Mucosa of stomach (tissue), 1 donor: Measurements from ENCODE around the gene YPEL3.

Experiments
- H3K27me3 ChIP-seq: one replicate; pipeline ENCODE4 v1.7.0; 2013; ENCODE audit warnings: mild to moderate bottlenecking, low read length; ENCODE audit not compliant: control insufficient read depth, insufficient read depth
- H3K36me3 ChIP-seq: one replicate; pipeline ENCODE4 v1.7.0; 2013; ENCODE audit warnings: low read length; ENCODE audit not compliant: control insufficient read depth, insufficient read depth
- H3K4me1 ChIP-seq: one replicate; pipeline ENCODE4 v1.7.0; 2013; ENCODE audit warnings: mild to moderate bottlenecking, low read length; ENCODE audit not compliant: control insufficient read depth, insufficient read depth
- H3K4me3 ChIP-seq: one replicate; pipeline ENCODE4 v1.7.0; 2013; ENCODE audit warnings: low read length
- H3K9ac ChIP-seq: one replicate; pipeline ENCODE4 v1.7.0; 2013; ENCODE audit warnings: mild to moderate bottlenecking, low read length, moderate library complexity
- H3K9me3 ChIP-seq: one replicate; pipeline ENCODE4 v1.7.0; 2013; ENCODE audit warnings: mild to moderate bottlenecking, low read length, moderate library complexity; ENCODE audit not compliant: control insufficient read depth
- donor health status: Pancreatic carcinoma.

The YPEL3 gene

DNA sequence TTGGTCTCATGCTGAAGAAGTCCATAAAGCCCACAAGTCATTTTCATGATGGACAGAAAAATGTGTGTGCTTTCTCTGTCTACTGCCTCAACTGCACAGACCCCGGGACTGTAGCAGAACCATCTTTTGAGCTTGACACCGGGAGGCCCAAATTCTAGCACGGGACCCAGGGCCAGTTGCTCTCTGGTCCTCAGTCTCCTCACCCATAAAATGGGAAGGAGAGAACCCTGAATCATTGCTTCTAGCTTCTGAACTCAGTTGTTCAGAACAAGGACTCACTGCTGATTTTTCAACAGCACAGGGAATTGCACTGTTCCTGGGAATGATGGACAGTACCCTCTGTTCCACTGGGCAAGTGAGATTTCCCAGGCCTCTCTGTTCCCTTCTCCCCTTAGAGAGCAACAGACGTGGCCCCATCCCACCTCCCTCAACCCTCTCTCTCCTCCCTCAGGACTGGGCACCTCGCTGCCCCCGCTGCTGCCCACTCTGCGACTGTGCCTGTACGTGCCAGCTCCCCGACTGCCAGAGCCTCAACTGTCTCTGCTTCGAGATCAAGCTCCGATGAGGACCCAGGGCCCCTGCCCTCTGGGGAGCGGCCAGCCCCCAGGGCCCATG, 32.6 kb downstream of the YPEL3 start:
- H3K36me3 ChIP-seq: peaks cover 9% of the 10 kb centered on the region
- H3K27me3 ChIP-seq: no peaks in the 10 kb centered on the region
- H3K9me3 ChIP-seq: no peaks in the 10 kb centered on the region
- peak overlapping the region; percentile 88 for H3K9ac ChIP-seq
- peaks cover 30% of the 10 kb centered on the region for H3K4me1 ChIP-seq
- no peak overlapping the region for H3K4me3 ChIP-seq

DNA sequence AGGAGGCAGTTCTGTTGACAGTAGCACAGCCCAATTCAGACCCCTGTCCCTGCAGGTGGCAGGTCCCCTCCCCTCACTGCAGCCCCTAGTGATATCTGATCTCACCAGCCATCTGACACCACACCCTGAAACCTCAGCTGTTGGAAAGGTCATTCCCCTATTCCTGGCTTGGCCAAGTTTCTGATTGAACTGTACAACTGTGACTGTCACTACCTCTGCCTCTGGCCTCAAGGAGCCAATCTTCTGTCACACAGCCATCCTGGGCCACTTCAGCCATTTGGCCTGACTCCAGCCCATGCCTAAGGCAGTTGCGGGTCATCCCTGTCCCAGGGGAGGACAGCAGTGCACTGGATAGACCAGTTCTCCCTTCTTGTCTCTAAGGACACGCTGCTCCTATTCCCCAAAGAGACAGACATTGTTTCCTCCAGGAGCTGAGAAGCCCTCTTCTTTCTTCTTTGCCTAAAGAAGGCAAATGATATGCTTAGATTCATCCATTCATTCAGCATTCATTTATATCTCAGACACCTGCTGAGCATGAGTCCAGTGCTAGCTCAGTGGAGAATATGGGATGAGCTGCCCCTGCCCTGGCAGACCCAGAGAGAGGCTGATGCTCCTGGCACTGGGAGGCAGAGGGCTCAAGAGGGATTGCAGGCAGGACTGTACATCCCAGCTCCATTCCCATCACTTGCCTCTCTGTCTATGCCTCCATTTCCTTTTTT, 35.0 kb downstream of the YPEL3 start:
- Histone ChIP-seq H3K9me3 (no peaks in the 10 kb centered on the region), H3K27me3 (no peaks in the 10 kb centered on the region), H3K9ac (no peak overlapping the region), H3K36me3 (no peaks in the 10 kb centered on the region), H3K4me3 (no peak overlapping the region), H3K4me1 (peaks cover 17% of the 10 kb centered on the region)

DNA sequence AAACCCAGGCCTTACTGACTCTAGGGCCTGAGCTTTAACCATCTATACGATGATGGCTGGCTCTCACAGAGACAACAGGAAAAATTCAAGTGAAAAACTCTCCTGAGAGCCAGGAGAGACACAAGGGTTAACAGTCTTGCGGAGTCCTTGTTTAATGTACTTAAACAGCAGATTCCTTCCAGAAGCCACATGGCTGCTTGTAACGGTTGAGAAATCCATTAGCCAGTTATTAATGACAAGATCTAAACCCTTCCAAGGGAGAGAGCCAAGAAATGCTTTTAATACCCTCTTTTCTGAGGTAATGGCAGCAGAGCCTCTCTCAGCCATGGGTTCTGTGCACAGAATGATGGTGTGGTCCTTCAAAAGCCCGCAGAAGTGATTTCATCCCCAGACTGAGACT, 35.7 kb downstream of the YPEL3 start:
- Histone ChIP-seq H3K4me3 (no peak overlapping the region), H3K9me3 (no peaks in the 10 kb centered on the region), H3K9ac (no peak overlapping the region), H3K36me3 (no peaks in the 10 kb centered on the region), H3K27me3 (no peaks in the 10 kb centered on the region), H3K4me1 (peaks cover 22% of the 10 kb centered on the region)

DNA sequence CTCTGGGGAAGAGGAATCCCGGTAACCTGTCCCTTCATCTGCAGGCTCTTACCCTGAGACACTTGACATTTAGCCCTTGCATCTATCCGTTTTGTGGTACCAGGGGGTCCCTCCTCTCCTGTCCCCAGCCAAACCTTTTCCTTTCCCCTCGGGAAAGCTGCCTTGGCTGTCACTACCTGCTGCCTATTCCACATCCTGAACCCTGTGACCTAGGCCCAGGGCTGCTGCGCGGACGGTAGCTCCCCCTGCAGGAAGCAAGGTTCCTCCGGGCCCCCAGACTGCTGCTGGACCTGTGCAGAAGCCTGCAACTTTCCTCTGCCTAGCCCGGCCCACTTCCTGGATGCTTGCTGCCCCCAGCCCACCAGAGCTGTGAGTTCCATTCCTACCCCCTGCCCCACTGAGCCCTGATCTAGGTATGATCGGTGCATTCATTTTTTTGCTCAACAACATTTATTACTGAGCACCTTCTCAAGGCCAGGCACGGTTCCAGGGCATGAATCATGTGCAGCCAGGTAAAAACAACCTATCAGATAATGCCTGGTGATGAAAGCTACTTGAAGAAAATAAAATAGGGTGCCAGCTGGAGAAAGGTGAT, 41.0 kb downstream of the YPEL3 start:
- Histone ChIP-seq H3K4me1 (peaks cover 20% of the 10 kb centered on the region), H3K36me3 (no peaks in the 10 kb centered on the region), H3K9ac (no peak overlapping the region), H3K4me3 (no peak overlapping the region), H3K27me3 (no peaks in the 10 kb centered on the region), H3K9me3 (no peaks in the 10 kb centered on the region)

DNA sequence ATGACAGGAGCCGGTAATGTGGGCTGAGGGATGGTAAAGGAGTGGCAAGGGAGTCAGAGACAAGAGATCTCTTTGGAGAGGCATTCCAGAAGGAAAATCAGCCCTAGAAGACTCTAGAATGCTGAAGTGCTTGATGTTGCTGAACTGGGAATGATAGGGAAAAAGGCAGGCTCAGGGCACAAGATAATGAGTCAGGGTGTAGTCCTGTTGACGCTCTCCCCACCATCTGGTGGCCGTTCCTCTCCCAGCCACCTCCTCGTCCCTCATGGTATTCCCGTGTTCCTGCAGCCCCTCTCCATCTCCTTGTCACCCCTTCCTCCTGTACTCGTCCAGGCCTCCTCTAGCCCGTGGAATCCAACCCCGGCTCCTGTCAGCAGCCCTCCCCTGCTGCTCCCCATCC, 41.6 kb downstream of the YPEL3 start:
- H3K4me1 ChIP-seq: peaks cover 20% of the 10 kb centered on the region
- H3K27me3 ChIP-seq: no peaks in the 10 kb centered on the region
- no peaks in the 10 kb centered on the region for H3K36me3 ChIP-seq
- no peak overlapping the region for H3K4me3 ChIP-seq
- H3K9me3 ChIP-seq: no peaks in the 10 kb centered on the region
- H3K9ac ChIP-seq: no peak overlapping the region

DNA sequence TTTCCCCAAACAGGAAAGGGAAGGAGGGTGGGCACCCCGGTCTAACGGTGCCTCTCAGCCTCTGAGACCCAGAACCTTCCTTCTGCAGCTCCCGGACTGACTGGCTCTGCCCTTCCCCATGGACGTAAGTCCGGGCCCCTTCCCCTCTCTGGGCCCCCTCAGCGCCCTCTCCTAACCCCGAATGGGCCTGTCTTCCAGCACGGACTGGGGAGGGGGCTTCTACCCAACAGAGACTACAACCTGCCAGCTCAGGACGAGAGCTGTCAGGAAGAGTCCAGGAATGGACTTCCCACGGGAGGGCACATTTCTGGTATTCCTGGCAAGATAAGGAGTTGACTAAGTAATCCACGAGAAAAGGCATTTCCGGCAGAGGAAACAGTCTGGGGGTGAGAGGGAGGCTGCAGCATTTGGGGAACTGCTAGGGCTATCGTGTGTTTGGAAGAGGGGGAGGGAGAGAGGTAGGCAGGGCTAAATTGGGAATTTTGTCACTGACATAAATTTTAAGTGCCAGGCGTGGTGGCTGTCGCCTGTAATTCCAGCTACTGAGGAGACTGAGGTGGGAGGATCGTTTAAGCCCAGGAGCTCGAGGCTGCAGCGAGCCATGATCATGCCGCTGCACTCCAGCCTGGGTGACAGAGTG, 42.5 kb downstream of the YPEL3 start:
- Histone ChIP-seq H3K27me3 (no peaks in the 10 kb centered on the region), H3K4me1 (peaks cover 20% of the 10 kb centered on the region), H3K4me3 (peak overlapping the region; percentile 77), H3K9me3 (no peaks in the 10 kb centered on the region), H3K9ac (peak overlapping the region; percentile 65), H3K36me3 (no peaks in the 10 kb centered on the region)

DNA sequence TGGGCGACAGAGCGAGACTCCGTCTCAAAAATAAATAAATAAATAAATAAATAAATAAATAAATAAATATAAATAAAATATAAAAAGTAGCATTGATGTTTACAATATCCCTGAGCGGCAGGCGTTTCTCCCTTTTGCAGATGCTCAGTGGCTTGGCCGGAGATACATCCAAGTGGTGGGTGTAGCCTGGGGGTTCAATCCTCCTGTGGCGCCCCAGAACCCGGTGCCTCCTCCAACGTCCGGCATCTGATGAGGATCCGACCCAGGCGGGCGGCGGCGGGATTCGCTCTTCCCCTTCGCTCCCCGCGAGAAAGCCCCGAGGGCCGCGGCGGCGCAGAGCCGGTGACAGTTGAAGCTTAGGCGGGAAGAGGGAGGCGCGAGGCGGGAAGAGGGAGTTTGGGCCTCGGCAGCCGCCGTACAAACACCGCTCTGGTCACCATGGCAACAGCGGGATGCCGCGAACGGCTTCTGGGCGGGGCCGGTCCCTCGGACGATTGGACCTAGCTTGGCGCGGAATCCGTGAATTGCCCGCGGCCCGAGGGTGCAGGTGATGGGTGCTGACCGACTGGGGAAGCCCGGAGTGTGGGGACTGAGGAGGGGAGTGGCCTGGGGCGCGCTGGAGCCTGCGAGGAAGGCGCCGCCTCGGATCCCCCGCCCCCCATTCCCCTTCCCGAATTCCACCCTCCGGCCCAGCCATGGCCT, 43.2 kb downstream of the YPEL3 start:
- Histone ChIP-seq H3K9ac (peak overlapping the region; percentile 65), H3K36me3 (no peaks in the 10 kb centered on the region)

DNA sequence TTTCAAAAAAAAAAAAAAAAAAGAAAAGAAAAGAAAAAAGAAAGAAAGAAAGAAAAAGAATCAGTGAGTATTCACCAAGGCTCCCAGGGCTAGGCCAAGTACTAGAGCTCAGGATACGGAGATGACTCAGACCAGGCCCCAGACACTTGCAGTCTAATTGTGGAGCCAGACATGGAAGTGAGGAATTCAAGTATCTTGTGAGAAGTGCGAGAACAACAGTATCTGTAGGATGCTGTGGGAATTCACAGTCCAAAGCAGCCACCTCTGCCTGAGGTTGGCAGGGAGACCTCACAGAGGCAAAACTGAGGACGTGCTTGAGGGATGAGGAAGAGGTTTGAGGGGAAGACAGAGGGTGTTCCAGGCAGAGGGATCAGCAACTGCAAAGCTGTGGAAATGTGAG, 44.5 kb downstream of the YPEL3 start:
- Histone ChIP-seq H3K9ac (no peak overlapping the region), H3K36me3 (no peaks in the 10 kb centered on the region), H3K27me3 (peaks cover under 1% of the 10 kb centered on the region), H3K4me3 (no peak overlapping the region), H3K9me3 (no peaks in the 10 kb centered on the region), H3K4me1 (peaks cover 20% of the 10 kb centered on the region)

More for the DNA sequence above, 43.2 kb downstream of the YPEL3 start:
- peak overlapping the region; percentile 77 for H3K4me3 ChIP-seq
- peaks cover 20% of the 10 kb centered on the region for H3K4me1 ChIP-seq
- H3K9me3 ChIP-seq: no peaks in the 10 kb centered on the region
- H3K27me3 ChIP-seq: no peaks in the 10 kb centered on the region

DNA sequence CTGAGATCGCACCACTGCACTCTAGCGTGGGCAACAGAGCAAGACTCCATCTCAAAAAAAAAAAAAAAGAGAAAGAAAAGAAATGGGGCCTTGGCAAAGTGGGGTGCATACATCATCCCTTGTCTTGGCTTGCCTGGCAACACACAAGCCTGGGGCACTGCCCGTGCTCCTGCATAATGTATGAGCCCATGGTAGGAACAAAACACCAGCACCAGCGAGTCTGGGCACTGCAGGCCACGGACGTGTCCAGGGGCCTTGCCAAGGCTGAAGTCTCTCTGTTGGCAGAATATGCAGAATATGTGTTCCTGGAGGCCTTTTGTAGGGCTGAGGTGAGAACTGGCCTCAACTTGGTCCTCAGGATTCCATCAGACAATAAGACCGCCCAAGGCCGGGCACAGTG, 46.1 kb downstream of the YPEL3 start:
- Histone ChIP-seq H3K36me3 (no peaks in the 10 kb centered on the region), H3K4me1 (peaks cover 11% of the 10 kb centered on the region), H3K9me3 (no peaks in the 10 kb centered on the region), H3K27me3 (peaks cover 10% of the 10 kb centered on the region), H3K4me3 (no peak overlapping the region), H3K9ac (no peak overlapping the region)

DNA sequence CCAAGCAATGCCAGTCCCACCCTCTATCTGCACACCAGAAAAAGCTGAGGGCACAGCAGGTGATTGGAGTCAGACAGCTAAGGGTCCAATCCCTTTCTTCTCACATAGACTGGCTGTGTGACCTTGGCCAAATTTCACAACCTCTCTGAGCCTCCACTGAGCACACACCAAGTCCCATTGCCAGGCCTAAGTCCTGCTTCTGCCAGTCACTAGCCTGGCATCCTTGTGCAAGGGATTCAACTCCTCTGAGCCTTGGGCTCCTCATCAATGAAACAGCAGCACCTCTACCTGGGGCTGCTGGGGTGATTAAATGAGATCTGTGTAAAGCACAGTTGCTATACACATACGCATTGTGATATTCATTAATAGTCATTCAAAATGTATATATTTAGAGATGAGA, 49.4 kb downstream of the YPEL3 start:
- no peaks in the 10 kb centered on the region for H3K4me1 ChIP-seq
- no peak overlapping the region for H3K4me3 ChIP-seq
- H3K9me3 ChIP-seq: no peaks in the 10 kb centered on the region
- H3K27me3 ChIP-seq: peaks cover 10% of the 10 kb centered on the region
- no peak overlapping the region for H3K9ac ChIP-seq
- H3K36me3 ChIP-seq: no peaks in the 10 kb centered on the region

DNA sequence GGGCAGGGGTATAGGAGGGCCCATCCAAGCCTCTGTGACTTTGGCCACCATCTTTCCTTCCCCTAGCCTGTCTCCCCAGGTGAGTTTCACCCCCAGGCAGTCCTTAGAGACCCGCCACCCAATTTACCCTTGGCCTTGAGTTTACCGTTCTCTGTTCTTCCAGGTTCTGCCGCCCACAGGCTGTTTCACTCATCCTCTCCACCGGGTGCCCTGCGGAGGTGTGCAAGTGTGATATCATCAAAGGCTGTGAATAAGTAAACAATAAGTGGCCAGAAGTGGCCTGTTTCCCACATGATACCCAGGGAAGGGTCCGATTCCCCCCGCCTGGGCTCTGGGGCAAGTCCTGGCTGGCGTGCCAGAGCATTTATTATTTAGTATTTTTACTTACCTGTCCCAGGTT, 49.8 kb downstream of the YPEL3 start:
- H3K9ac ChIP-seq: no peak overlapping the region
- no peaks in the 10 kb centered on the region for H3K36me3 ChIP-seq
- H3K9me3 ChIP-seq: no peaks in the 10 kb centered on the region
- H3K4me1 ChIP-seq: no peaks in the 10 kb centered on the region
- peaks cover 10% of the 10 kb centered on the region for H3K27me3 ChIP-seq
- no peak overlapping the region for H3K4me3 ChIP-seq
